Left kidney (tissue), 8 donors: ENCODE measurements around the gene SPTY2D1. TPM values are rescaled to one million over a fixed set of nuclear protein-coding genes. Genes with fewer than 3 reads are reported as not detected.
"Not testable (repeated sequence)": the region's sequence is repeated elsewhere in the genome, so short reads cannot be mapped to it uniquely, and the experiment has no call there.

Experiments used
- DNase-seq: peaks from one replicate; pipeline ENCODE4 v3.0.0-alpha.2; 2013
- long read RNA-seq, 8 donors: transcript quantifications; one replicate each; lab custom pipeline, GENCODE V29; 2026
- polyA plus RNA-seq: library from polyadenylated mRNA; unstranded; fragments of 120-200 nt; gene quantifications from one replicate; pipeline ENCODE4 v1.2.1, GENCODE V29; 2013; ENCODE audit not compliant: insufficient read length

The SPTY2D1 gene, protein sequence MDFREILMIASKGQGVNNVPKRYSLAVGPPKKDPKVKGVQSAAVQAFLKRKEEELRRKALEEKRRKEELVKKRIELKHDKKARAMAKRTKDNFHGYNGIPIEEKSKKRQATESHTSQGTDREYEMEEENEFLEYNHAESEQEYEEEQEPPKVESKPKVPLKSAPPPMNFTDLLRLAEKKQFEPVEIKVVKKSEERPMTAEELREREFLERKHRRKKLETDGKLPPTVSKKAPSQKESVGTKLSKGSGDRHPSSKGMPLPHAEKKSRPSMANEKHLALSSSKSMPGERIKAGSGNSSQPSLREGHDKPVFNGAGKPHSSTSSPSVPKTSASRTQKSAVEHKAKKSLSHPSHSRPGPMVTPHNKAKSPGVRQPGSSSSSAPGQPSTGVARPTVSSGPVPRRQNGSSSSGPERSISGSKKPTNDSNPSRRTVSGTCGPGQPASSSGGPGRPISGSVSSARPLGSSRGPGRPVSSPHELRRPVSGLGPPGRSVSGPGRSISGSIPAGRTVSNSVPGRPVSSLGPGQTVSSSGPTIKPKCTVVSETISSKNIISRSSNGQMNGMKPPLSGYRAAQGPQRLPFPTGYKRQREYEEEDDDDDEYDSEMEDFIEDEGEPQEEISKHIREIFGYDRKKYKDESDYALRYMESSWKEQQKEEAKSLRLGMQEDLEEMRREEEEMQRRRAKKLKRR
- 30.5 TPM for polyA plus RNA-seq
- long read RNA-seq, donor 1, full-length matches to known transcripts: 4 of 14 reads
- long read RNA-seq, donor 1, partial matches to known transcripts: 10 of 14 reads
- long read RNA-seq, donor 1, other reads (novel, unspliced or antisense): 0 of 14 reads
- long read RNA-seq, donor 2, full-length matches to known transcripts: 3 of 9 reads
- long read RNA-seq, donor 2, partial matches to known transcripts: 6 of 9 reads
- long read RNA-seq, donor 2, other reads (novel, unspliced or antisense): 0 of 9 reads
- long read RNA-seq, donor 3, full-length matches to known transcripts: 4 of 4 reads
- long read RNA-seq, donor 3, partial matches to known transcripts: 0 of 4 reads
- long read RNA-seq, donor 3, other reads (novel, unspliced or antisense): 0 of 4 reads
- long read RNA-seq, donor 4: 0 reads
- long read RNA-seq, donor 5, full-length matches to known transcripts: 5 of 16 reads
- long read RNA-seq, donor 5, partial matches to known transcripts: 11 of 16 reads
- long read RNA-seq, donor 5, other reads (novel, unspliced or antisense): 0 of 16 reads
- long read RNA-seq, donor 6, partial matches to known transcripts: 5 of 6 reads
- long read RNA-seq, donor 6, other reads (novel, unspliced or antisense): 0 of 6 reads
- long read RNA-seq, donor 7, full-length matches to known transcripts: 1 of 1 reads
- long read RNA-seq, donor 7, partial matches to known transcripts: 0 of 1 reads
- long read RNA-seq, donor 7, other reads (novel, unspliced or antisense): 0 of 1 reads
- long read RNA-seq, donor 8, full-length matches to known transcripts: 1 of 1 reads
- long read RNA-seq, donor 8, partial matches to known transcripts: 0 of 1 reads
- long read RNA-seq, donor 8, other reads (novel, unspliced or antisense): 0 of 1 reads

DNA sequence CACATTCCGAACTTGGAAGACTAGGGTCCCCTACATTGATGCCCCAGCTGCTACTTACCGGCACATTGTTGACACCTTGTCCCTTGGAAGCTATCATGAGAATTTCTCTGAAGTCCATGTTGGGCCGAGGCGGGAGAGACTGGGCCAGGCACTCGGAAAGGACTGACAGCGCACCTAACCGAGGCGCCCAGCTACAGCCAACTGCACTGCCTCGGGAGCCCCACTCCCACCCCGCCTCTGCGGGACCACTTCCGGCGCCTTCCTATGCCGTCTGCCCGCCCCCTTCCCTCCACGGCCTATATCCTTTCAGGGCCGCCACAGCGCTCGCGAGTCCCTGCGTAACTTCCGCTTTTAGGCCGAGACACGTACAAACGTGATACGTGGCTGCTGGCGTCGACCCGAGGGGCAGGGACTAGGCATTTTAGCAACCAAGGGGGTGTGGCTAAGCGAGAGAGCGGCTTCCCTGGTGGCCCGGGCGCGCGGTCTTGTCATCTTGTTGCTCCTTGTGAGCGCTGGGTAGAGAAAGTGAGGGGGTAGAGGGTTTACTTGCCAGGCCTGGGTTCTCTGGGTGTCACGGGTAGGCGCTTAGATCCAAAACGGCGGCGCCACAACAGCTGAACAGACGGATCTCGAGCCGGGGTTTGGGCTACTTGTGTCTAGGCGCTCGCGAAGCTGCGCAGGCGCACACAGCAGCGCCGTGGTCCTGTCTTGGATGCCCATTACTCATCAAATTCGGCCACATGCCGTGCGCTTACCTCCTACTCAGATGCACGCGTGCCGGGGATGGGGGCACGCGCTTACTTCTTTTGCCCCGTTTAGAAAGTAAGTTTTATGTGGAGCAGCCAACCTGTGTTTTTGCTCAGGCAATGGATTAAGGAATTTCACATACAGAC, at the start of gene SPTY2D1:
TSS of gene SPTY2D1 (minus strand) at position 203 of the 893 bp plus-strand sequence. CDS start at position 118, 85 bp downstream.
- peak; percentile 99 for DNase-seq

DNA sequence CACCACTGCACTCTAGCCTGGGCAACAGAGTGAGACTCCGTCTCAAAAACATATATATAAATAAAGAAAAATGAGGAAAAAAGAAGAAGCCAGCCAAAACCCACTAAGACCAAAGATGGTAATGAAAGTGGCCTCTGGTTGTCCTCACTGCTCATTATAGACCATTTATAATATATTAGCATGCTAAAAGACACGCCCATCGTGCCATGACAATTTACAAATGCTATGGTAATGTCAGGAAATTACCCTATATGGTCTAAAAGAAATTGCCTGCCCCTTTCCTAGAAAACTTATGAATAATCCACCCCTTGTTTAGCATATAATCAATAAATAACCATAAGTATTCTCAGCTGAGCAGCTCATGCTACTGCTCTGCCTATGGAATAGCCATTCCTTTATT, 48.3 kb upstream of the SPTY2D1 start:
- no peak for DNase-seq

GRCh38 chr11:18681949-18682348, 47.8 kb upstream of the SPTY2D1 start:
- DNase-seq: not testable (repeated sequence)

- no peak for DNase-seq
Measured at GRCh38 chr11:18677560-18677959, 43.4 kb upstream of the SPTY2D1 start.

- DNase-seq: no peak
Measured at GRCh38 chr11:18676803-18677202, 42.7 kb upstream of the SPTY2D1 start.

DNA sequence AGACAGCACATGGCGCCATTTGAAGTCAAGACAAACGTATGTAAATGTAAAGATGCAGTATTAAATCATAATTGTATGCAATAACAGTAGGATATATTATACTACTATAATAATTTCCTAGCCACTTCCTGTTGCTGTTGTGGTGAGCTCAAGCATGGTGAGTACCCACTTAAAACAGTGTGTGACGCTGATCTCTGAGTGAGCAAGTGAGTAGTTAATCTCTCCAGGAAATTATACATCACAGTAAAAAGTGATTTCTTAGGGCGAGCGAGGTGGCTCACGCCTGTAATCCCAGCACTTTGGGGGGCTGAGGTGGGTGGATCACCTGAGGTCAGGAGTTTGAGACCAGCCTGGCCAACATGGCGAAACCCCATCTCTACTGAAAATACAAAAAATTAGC, 38.1 kb upstream of the SPTY2D1 start:
- DNase-seq: not testable (repeated sequence)

GRCh38 chr11:18671246-18671645, 37.1 kb upstream of the SPTY2D1 start:
- no peak for DNase-seq

GRCh38 chr11:18669711-18670110, 35.6 kb upstream of the SPTY2D1 start:
- DNase-seq: no peak

- DNase-seq: no peak
Measured at GRCh38 chr11:18669219-18669596, 35.1 kb upstream of the SPTY2D1 start.

- no peak for DNase-seq
Measured at GRCh38 chr11:18668131-18668530, 34.0 kb upstream of the SPTY2D1 start.

DNA sequence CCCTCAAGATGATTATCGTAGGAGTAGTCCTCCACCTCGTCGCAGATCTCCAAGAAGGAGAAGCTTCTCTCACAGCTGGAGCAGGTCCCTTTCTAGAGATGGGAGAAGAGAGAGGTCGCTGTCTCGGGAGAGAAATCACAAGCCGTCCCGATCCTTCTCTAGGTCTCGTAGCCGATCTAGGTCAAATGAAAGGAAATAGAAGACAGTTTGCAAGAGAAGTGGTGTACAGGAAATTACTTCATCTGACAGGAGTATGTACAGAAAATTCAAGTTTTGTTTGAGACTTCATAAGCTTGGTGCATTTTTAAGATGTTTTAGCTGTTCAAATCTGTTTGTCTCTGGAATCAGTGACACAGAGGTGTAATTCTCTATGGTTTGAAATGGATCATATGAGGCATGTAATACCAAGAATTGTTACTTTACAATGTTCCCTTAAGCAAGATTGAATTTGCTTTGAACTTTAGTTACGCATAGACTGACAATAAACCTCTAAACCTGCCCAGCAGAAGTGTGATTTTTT, 31.3 kb upstream of the SPTY2D1 start:
- DNase-seq: not testable (repeated sequence)

DNA sequence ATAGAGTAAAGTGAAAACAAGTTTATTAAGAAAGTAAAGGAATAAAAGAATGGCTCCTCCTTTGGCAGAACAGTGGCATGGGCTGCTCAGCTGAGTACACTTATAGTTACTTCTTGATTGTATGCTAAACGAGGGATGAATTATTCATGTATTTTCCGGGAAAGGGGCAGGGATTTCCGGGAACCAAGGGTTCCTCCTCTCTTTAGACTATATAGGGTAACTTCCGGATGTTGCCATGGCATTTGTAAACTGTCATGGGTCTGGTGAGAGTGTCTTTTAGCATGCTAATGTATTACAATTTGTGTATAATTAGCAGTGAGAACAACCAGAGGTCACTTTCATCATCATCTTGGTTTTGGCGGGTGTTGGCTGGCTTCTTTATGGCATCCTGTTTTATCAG, 23.5 kb upstream of the SPTY2D1 start:
- DNase-seq: no peak

- DNase-seq: no peak
Measured at GRCh38 chr11:18650859-18651557, 16.9 kb upstream of the SPTY2D1 start.

DNA sequence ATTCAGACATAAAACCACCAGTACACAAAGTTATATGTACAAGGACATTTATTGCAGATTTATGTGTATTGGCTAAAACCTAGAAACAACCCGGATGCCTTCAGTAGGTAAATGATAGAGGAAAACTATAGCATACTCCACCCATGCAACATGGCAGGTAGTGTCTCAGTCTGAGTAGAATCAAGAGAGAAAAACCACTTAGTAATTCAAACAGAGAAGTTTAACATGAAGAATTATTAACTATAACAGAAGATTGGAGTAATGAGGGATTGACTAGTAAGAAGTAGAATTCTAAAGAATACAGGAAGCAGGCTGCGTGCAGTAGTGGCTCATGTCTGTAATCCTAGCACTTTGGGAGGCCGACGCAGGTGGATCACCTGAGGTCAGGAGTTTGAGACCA, 16.2 kb upstream of the SPTY2D1 start:
- DNase-seq: no peak

GRCh38 chr11:18643034-18643433, 8.9 kb upstream of the SPTY2D1 start:
- not testable (repeated sequence) for DNase-seq

- no peak for DNase-seq
Measured at GRCh38 chr11:18641677-18642076, 7.5 kb upstream of the SPTY2D1 start.

- DNase-seq: peak; percentile 11
Measured at GRCh38 chr11:18633256-18634139, 644 bp downstream of the SPTY2D1 start.

DNA sequence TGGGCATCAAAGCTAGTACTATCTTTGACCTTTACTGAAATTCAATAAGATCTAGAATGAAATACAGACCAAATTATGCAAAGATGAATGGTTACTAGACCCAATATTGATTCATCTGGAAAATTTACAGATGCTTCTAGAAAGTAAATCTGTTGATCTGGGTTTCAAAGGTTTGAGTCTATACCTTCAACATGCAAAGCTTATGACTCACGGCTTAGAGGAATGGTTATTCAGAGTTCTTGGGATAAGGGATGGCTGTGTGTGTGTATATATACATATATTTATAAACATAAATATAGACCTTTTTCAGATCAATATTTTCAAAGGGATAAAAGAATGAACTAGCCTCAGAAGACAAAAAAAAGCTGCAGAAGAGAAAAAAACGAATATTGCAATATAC, 1.3 kb downstream of the SPTY2D1 start:
- DNase-seq: no peak
